Stimulated activated CD4-positive, alpha-beta T cell treated with anti-CD3 and anti-CD28 coated beads, Interleukin-12 subunit alpha, Interleukin-12 subunit beta, amount 100 ng/mL, for 4 hours (primary cell): ENCODE results near the gene EVPL.

Experiments
- DNase-seq: peaks from one replicate; pipeline ENCODE4 v3.0.0-alpha.2; 2020

Gene EVPL

GRCh38 chr17:76017481-76018339 is 9.4 kb downstream of the EVPL start:
- no peak for DNase-seq

GRCh38 chr17:76014925-76015261 is 12.2 kb downstream of the EVPL start:
- no peak for DNase-seq

GRCh38 chr17:76014100-76014924 is 12.8 kb downstream of the EVPL start:
- peak; percentile 71 for DNase-seq

GRCh38 chr17:76013377-76013932 is 13.7 kb downstream of the EVPL start:
- DNase-seq, result no peak

GRCh38 chr17:76011951-76012350 is 15.2 kb downstream of the EVPL start:
- no peak for DNase-seq

- DNase-seq, result no peak
These were observed 17.0 kb downstream of the EVPL start for GRCh38 chr17:76009969-76010661.

- no peak for DNase-seq
These were observed 17.7 kb downstream of the EVPL start for GRCh38 chr17:76009447-76009846.

GRCh38 chr17:76008630-76009425 is 18.3 kb downstream of the EVPL start:
- DNase-seq, result no peak

GRCh38 chr17:76008208-76008607 is 18.9 kb downstream of the EVPL start:
- no peak for DNase-seq

GRCh38 chr17:76007850-76008165 is 19.3 kb downstream of the EVPL start:
- DNase-seq, result no peak

GRCh38 chr17:76007131-76007849 is 19.8 kb downstream of the EVPL start:
- no peak for DNase-seq

- DNase-seq, result peak; percentile 85
These were observed 21.6 kb downstream of the EVPL start for GRCh38 chr17:76005263-76006149.

GRCh38 chr17:76004750-76005262 is 22.3 kb downstream of the EVPL start:
- DNase-seq, result no peak

GRCh38 chr17:76003915-76004314 is 23.2 kb downstream of the EVPL start:
- no peak for DNase-seq

- no peak for DNase-seq
These were observed 25.0 kb downstream of the EVPL start for GRCh38 chr17:76002100-76002499.

- DNase-seq, result no peak
These were observed 26.2 kb downstream of the EVPL start, which contains the start of gene CDK3 for GRCh38 chr17:76000755-76001521. Gene CDK3 (plus strand): TSS chr17:76000855. CDS start chr17:76001426, 571 bp downstream.

GRCh38 chr17:76000016-76000754 is 26.9 kb downstream of the EVPL start:
- DNase-seq, result peak; percentile 68

GRCh38 chr17:75998327-75998795 is 28.7 kb downstream of the EVPL start:
- DNase-seq, result no peak
